ENCODE results near the gene KCNIP4.

KCNIP4 gene

DNA sequence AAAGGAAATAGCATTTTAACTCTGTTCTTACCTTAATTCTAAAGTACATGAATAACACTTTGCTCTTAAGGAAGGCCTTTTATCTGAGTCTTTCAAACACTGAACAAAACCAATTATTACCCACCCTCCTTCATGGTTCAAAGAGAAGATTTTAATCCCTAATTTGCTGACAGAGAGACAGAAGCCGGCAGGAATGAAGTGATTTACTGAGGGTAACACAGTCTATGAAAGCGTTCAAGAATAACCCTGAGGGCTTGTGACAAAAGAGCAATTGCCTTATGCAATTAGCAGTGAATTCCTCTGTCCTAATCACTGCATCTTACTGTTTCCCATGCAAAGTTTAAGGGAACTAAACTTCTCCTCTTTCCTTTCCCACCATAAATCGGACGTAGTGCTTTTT, 1104.3 kb downstream of the KCNIP4 start:
- ChIA-PET POLR2A (no interaction called here), CTCF (no interaction called here)
- TF ChIP-seq ARNT (IDR thresholded peaks at IDR 0.05) (no peak), FOXM1 (IDR thresholded peaks at IDR 0.05; ENCODE audit: borderline replicate concordance) (no peak), TARDBP (IDR thresholded peaks at IDR 0.05) (no peak), CTBP1 (IDR thresholded peaks at IDR 0.05; ENCODE audit: borderline replicate concordance) (no peak), LEF1 (IDR thresholded peaks at IDR 0.05; ENCODE audit: borderline replicate concordance) (no peak), HDGF (IDR thresholded peaks at IDR 0.05; ENCODE audit: borderline replicate concordance) (no peak), L3MBTL2 (conservative IDR thresholded peaks at IDR 0.05) (no peak), FOXA1 (IDR thresholded peaks at IDR 0.05) (no peak), ELF4 (IDR thresholded peaks at IDR 0.05) (no peak), NFRKB (IDR thresholded peaks at IDR 0.05) (no peak), SP1 (IDR thresholded peaks at IDR 0.05) (no peak), FOXK2 (IDR thresholded peaks at IDR 0.05) (no peak), BHLHE40 (IDR thresholded peaks at IDR 0.05; ENCODE audit: borderline replicate concordance) (no peak)
- TF ChIP-seq, protein P1, sequence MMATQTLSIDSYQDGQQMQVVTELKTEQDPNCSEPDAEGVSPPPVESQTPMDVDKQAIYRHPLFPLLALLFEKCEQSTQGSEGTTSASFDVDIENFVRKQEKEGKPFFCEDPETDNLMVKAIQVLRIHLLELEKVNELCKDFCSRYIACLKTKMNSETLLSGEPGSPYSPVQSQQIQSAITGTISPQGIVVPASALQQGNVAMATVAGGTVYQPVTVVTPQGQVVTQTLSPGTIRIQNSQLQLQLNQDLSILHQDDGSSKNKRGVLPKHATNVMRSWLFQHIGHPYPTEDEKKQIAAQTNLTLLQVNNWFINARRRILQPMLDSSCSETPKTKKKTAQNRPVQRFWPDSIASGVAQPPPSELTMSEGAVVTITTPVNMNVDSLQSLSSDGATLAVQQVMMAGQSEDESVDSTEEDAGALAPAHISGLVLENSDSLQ (IDR thresholded peaks at IDR 0.05): no peak
- no peak for DNase-seq (ENCODE audit: extremely low spot score)

DNA sequence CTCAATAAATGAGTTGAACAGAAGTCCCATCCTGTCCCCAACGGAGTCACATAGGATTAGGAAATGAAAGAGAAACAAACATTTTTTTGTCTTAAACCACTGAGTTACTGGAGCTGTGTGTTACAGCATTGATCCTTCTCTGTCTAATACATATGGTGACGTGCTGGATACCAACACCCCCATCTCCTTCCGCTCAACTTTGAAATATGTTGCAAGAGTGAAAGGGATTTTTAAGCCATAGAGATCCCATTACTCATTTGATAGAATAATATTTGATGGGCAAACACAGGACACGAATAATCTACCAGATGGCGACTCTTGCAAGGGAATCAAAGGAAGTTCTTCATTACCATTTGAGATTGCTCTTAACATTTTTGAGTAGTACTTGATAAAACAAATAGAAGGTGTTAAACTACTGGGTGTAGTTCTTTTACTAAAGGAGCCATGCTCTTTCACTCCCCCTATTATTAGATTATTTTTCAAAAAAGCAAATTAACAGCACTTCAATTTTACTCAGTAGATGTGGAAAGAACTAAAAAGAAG, 1107.9 kb downstream of the KCNIP4 start:
- ChIA-PET POLR2A (no interaction called here), CTCF (no interaction called here)
- no peak for TF ChIP-seq ZNF384 (IDR thresholded peaks at IDR 0.05)
- TF ChIP-seq FOXK2 (IDR thresholded peaks at IDR 0.05): no peak
- TF ChIP-seq TARDBP (IDR thresholded peaks at IDR 0.05): no peak
- no peak for TF ChIP-seq FOXA1 (IDR thresholded peaks at IDR 0.05)
- TF ChIP-seq FOXM1 (IDR thresholded peaks at IDR 0.05; ENCODE audit: borderline replicate concordance): no peak
- TF ChIP-seq BHLHE40 (IDR thresholded peaks at IDR 0.05; ENCODE audit: borderline replicate concordance): no peak
- TF ChIP-seq HDGF (IDR thresholded peaks at IDR 0.05; ENCODE audit: borderline replicate concordance): no peak
- no peak for TF ChIP-seq NFRKB (IDR thresholded peaks at IDR 0.05)
- no peak for TF ChIP-seq CTBP1 (IDR thresholded peaks at IDR 0.05; ENCODE audit: borderline replicate concordance)
- no peak for TF ChIP-seq ARNT (IDR thresholded peaks at IDR 0.05)
- TF ChIP-seq LEF1 (IDR thresholded peaks at IDR 0.05; ENCODE audit: borderline replicate concordance): no peak
- TF ChIP-seq ELF4 (IDR thresholded peaks at IDR 0.05): no peak
- no peak for DNase-seq (ENCODE audit: extremely low spot score)

DNA sequence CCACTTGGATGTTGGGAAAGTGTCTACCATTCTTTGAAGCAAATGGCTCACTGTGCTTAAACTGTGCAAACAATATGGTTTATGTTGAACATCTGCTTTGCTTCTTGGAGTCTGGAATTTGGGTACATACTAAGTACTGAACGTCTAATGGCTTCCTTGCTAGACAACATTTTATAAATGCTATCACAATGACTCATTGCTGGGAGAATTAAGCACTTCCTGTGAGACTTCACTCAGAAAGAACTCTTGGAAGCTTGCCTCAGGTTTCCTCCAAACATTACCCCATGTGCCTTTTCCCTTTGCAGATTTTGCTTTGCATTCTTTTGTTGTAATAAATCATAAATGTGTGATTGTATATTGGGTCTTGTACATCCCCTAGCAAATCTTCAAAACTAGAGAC, 1108.6 kb downstream of the KCNIP4 start:
- TF ChIP-seq ZNF384 (IDR thresholded peaks at IDR 0.05) (no peak), CTBP1 (IDR thresholded peaks at IDR 0.05; ENCODE audit: borderline replicate concordance) (no peak), FOXA1 (IDR thresholded peaks at IDR 0.05) (no peak), ELF4 (IDR thresholded peaks at IDR 0.05) (no peak), FOXM1 (IDR thresholded peaks at IDR 0.05; ENCODE audit: borderline replicate concordance) (no peak), ARNT (IDR thresholded peaks at IDR 0.05) (no peak), FOXK2 (IDR thresholded peaks at IDR 0.05) (no peak), L3MBTL2 (conservative IDR thresholded peaks at IDR 0.05) (no peak), TARDBP (IDR thresholded peaks at IDR 0.05) (no peak), NFRKB (IDR thresholded peaks at IDR 0.05) (no peak), SP1 (IDR thresholded peaks at IDR 0.05) (no peak), BHLHE40 (IDR thresholded peaks at IDR 0.05; ENCODE audit: borderline replicate concordance) (no peak), HDGF (IDR thresholded peaks at IDR 0.05; ENCODE audit: borderline replicate concordance) (no peak), LEF1 (IDR thresholded peaks at IDR 0.05; ENCODE audit: borderline replicate concordance) (no peak), SUZ12 (IDR thresholded peaks at IDR 0.05) (no peak)
- TF ChIP-seq, protein P1 (IDR thresholded peaks at IDR 0.05): no peak
- ChIA-PET CTCF (no interaction called here), POLR2A (no interaction called here)
- no peak for DNase-seq (ENCODE audit: extremely low spot score)

DNA sequence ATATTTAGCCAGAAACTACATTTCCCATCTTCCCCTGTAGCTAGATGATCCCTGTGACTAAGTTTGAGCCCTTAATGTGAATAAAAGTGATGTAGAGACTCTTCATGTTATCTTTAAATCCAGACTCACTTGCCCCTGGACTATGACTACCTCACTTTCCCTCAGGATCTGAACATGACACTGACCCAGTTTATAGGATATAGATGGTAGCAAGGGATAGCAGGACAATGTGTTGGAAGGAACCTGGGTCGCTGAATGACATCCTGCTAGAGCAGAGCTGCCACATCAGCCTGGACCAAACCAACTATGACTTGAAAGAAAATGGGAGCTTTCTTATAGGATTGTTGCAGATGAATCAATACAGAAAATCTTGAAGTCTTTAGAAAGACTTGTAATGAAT, 1110.1 kb downstream of the KCNIP4 start:
- no peak for DNase-seq (ENCODE audit: extremely low spot score)
- no peak for TF ChIP-seq FOXM1 (IDR thresholded peaks at IDR 0.05; ENCODE audit: borderline replicate concordance)
- TF ChIP-seq NFRKB (IDR thresholded peaks at IDR 0.05): no peak
- no peak for TF ChIP-seq BHLHE40 (IDR thresholded peaks at IDR 0.05; ENCODE audit: borderline replicate concordance)
- TF ChIP-seq HDGF (IDR thresholded peaks at IDR 0.05; ENCODE audit: borderline replicate concordance): no peak
- no peak for TF ChIP-seq LEF1 (IDR thresholded peaks at IDR 0.05; ENCODE audit: borderline replicate concordance)
- TF ChIP-seq ELF4 (IDR thresholded peaks at IDR 0.05): no peak
- TF ChIP-seq SUZ12 (IDR thresholded peaks at IDR 0.05): no peak
- no peak for TF ChIP-seq CTBP1 (IDR thresholded peaks at IDR 0.05; ENCODE audit: borderline replicate concordance)
- no peak for TF ChIP-seq ARNT (IDR thresholded peaks at IDR 0.05)
- TF ChIP-seq FOXK2 (IDR thresholded peaks at IDR 0.05): no peak
- TF ChIP-seq FOXA1 (IDR thresholded peaks at IDR 0.05): no peak
- ChIA-PET POLR2A (no interaction called here), CTCF (no interaction called here)

DNA sequence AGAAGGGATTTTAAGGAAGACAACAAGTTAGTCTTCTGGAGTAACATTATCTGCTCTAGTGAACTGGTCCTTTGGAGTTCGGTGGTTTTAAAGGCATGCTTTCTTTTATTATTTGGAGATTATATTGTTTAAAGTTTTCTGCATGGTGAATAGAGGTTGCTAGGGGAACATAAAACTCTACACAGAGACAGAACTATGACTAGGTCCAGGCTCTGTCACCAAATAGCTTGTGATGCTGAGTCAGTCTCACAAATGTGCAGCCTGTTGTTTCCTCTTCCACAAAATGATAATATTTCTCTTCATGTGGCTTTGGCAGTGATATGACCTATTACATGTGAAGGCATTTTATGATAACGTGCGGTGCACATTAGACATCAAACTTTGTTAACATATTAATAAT, 1115.7 kb downstream of the KCNIP4 start:
- CTCF ChIA-PET: no interaction called here

More for the DNA sequence above, 1115.7 kb downstream of the KCNIP4 start:
- no peak for DNase-seq (ENCODE audit: extremely low spot score)
- POLR2A ChIA-PET: no interaction called here
- TF ChIP-seq FOXK2 (IDR thresholded peaks at IDR 0.05): no peak
- no peak for TF ChIP-seq NFRKB (IDR thresholded peaks at IDR 0.05)
- TF ChIP-seq FOXA1 (IDR thresholded peaks at IDR 0.05): no peak
- no peak for TF ChIP-seq SP1 (IDR thresholded peaks at IDR 0.05)
- no peak for TF ChIP-seq ARNT (IDR thresholded peaks at IDR 0.05)
- TF ChIP-seq HDGF (IDR thresholded peaks at IDR 0.05; ENCODE audit: borderline replicate concordance): no peak
- no peak for TF ChIP-seq FOXM1 (IDR thresholded peaks at IDR 0.05; ENCODE audit: borderline replicate concordance)
- no peak for TF ChIP-seq ZNF384 (IDR thresholded peaks at IDR 0.05)
- TF ChIP-seq CTBP1 (IDR thresholded peaks at IDR 0.05; ENCODE audit: borderline replicate concordance): no peak
- no peak for TF ChIP-seq LEF1 (IDR thresholded peaks at IDR 0.05; ENCODE audit: borderline replicate concordance)
- no peak for TF ChIP-seq ELF4 (IDR thresholded peaks at IDR 0.05)
- TF ChIP-seq, protein P1 (IDR thresholded peaks at IDR 0.05): no peak
- no peak for TF ChIP-seq L3MBTL2 (conservative IDR thresholded peaks at IDR 0.05)
- no peak for TF ChIP-seq SUZ12 (IDR thresholded peaks at IDR 0.05)
- no peak for TF ChIP-seq TARDBP (IDR thresholded peaks at IDR 0.05)
- no peak for TF ChIP-seq BHLHE40 (IDR thresholded peaks at IDR 0.05; ENCODE audit: borderline replicate concordance)

Data from HEK293T (cell line).